ENCODE results near the gene ZNF526. TPM values are rescaled to one million over a fixed set of nuclear protein-coding genes. Genes with fewer than 3 reads are reported as not detected.

Gene ZNF526
- total RNA-seq, 2 donors from 2014 or later, result 7.9 to 10.3 TPM

GRCh38 chr19:42229855-42230351 is 9.8 kb downstream of the ZNF526 start:
- no peaks in the 10 kb centered on the region for H3K27me3 ChIP-seq (replicated peaks; ENCODE audit: insufficient read depth)
- no peaks in the 10 kb centered on the region for H3K9me3 ChIP-seq
- no peaks in the 10 kb centered on the region for H3K4me1 ChIP-seq (ENCODE audit: control insufficient read depth in 1 of 2, low read depth in 2 of 2)
- H3K4me3 ChIP-seq, result no peak overlapping the region
- peaks cover 68% of the 10 kb centered on the region for H3K36me3 ChIP-seq
- no peak overlapping the region for H3K27ac ChIP-seq
- DNase-seq (ENCODE audit: low spot score) (no peak), ATAC-seq (ENCODE audit: insufficient number of reproducible peaks, low FRiP score, low read depth) (no peak)
- TF ChIP-seq, protein P1, sequence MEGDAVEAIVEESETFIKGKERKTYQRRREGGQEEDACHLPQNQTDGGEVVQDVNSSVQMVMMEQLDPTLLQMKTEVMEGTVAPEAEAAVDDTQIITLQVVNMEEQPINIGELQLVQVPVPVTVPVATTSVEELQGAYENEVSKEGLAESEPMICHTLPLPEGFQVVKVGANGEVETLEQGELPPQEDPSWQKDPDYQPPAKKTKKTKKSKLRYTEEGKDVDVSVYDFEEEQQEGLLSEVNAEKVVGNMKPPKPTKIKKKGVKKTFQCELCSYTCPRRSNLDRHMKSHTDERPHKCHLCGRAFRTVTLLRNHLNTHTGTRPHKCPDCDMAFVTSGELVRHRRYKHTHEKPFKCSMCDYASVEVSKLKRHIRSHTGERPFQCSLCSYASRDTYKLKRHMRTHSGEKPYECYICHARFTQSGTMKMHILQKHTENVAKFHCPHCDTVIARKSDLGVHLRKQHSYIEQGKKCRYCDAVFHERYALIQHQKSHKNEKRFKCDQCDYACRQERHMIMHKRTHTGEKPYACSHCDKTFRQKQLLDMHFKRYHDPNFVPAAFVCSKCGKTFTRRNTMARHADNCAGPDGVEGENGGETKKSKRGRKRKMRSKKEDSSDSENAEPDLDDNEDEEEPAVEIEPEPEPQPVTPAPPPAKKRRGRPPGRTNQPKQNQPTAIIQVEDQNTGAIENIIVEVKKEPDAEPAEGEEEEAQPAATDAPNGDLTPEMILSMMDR (IDR thresholded peaks at IDR 0.05), result no peak

- TF ChIP-seq, protein P1 (IDR thresholded peaks at IDR 0.05), result no peak
- Histone ChIP-seq H3K36me3 (peaks cover 65% of the 10 kb centered on the region), H3K4me1 (ENCODE audit: control insufficient read depth in 1 of 2, low read depth in 2 of 2) (no peaks in the 10 kb centered on the region), H3K4me3 (no peak overlapping the region), H3K27me3 (replicated peaks; ENCODE audit: insufficient read depth) (no peaks in the 10 kb centered on the region), H3K27ac (no peak overlapping the region), H3K9me3 (no peaks in the 10 kb centered on the region)
- DNase-seq (ENCODE audit: low spot score) (no peak), ATAC-seq (ENCODE audit: insufficient number of reproducible peaks, low FRiP score, low read depth) (no peak)
These were observed 10.5 kb downstream of the ZNF526 start for GRCh38 chr19:42230571-42230970.

- no peaks in the 10 kb centered on the region for H3K9me3 ChIP-seq
- H3K27ac ChIP-seq, result no peak overlapping the region
- ATAC-seq (ENCODE audit: insufficient number of reproducible peaks, low FRiP score, low read depth), result no peak
- TF ChIP-seq, protein P1 (IDR thresholded peaks at IDR 0.05), result no peak
- H3K4me3 ChIP-seq, result no peak overlapping the region
- no peaks in the 10 kb centered on the region for H3K27me3 ChIP-seq (replicated peaks; ENCODE audit: insufficient read depth)
- no peak for DNase-seq (ENCODE audit: low spot score)
- H3K4me1 ChIP-seq (ENCODE audit: control insufficient read depth in 1 of 2, low read depth in 2 of 2), result no peaks in the 10 kb centered on the region
- H3K36me3 ChIP-seq, result peaks cover 59% of the 10 kb centered on the region
These were observed 12.3 kb downstream of the ZNF526 start for GRCh38 chr19:42232435-42232834.

- Histone ChIP-seq H3K36me3 (peaks cover 59% of the 10 kb centered on the region), H3K27ac (no peak overlapping the region)
- ATAC-seq (ENCODE audit: insufficient number of reproducible peaks, low FRiP score, low read depth), result no peak
These were observed 13.0 kb downstream of the ZNF526 start for GRCh38 chr19:42233106-42233505.

GRCh38 chr19:42233678-42234292 is 13.7 kb downstream of the ZNF526 start:
- Histone ChIP-seq H3K4me1 (ENCODE audit: control insufficient read depth in 1 of 2, low read depth in 2 of 2) (no peaks in the 10 kb centered on the region), H3K27me3 (replicated peaks; ENCODE audit: insufficient read depth) (no peaks in the 10 kb centered on the region), H3K36me3 (peaks cover 57% of the 10 kb centered on the region), H3K4me3 (no peak overlapping the region), H3K9me3 (no peaks in the 10 kb centered on the region), H3K27ac (no peak overlapping the region)
- ATAC-seq (ENCODE audit: insufficient number of reproducible peaks, low FRiP score, low read depth) (no peak), DNase-seq (ENCODE audit: low spot score) (no peak)
- TF ChIP-seq, protein P1 (IDR thresholded peaks at IDR 0.05), result no peak

More at GRCh38 chr19:42233106-42233505, 13.0 kb downstream of the ZNF526 start:
- Histone ChIP-seq H3K9me3 (no peaks in the 10 kb centered on the region), H3K27me3 (replicated peaks; ENCODE audit: insufficient read depth) (no peaks in the 10 kb centered on the region), H3K4me3 (no peak overlapping the region), H3K4me1 (ENCODE audit: control insufficient read depth in 1 of 2, low read depth in 2 of 2) (no peaks in the 10 kb centered on the region)
- no peak for DNase-seq (ENCODE audit: low spot score)
- TF ChIP-seq, protein P1 (IDR thresholded peaks at IDR 0.05), result no peak
